HG03108 (cell line): ENCODE data around the gene CENPO.
"Not testable (repeated sequence)": the region's sequence is repeated elsewhere in the genome, so short reads cannot be mapped to it uniquely, and the experiment has no call there.

ENCODE experiments used
- ATAC-seq: cut with Tn5 transposase; IDR thresholded peaks from one replicate; pipeline ENCODE4 v1.9.1; 2021; ENCODE audit warnings: moderate library complexity; ENCODE audit not compliant: unreplicated experiment

Gene CENPO

GRCh38 chr2:24787532-24787931 is 5.7 kb upstream of the CENPO start:
- ATAC-seq, result no peak

- no peak for ATAC-seq
Measured at GRCh38 chr2:24788816-24789215, 4.4 kb upstream of the CENPO start.

- ATAC-seq, result no peak
Measured at GRCh38 chr2:24791452-24791851, 1.8 kb upstream of the CENPO start.

GRCh38 chr2:24792542-24792873 is 717 bp upstream of the CENPO start:
- no peak for ATAC-seq

GRCh38 chr2:24793761-24794435 is 673 bp downstream of the CENPO start:
- ATAC-seq, result no peak

GRCh38 chr2:24797644-24798043 is 4.4 kb downstream of the CENPO start:
- no peak for ATAC-seq

- ATAC-seq, result not testable (repeated sequence)
Measured at GRCh38 chr2:24800487-24800886, 7.3 kb downstream of the CENPO start.

- ATAC-seq, result not testable (repeated sequence)
Measured at GRCh38 chr2:24805811-24806660, 12.8 kb downstream of the CENPO start.

GRCh38 chr2:24806661-24807036 is 13.4 kb downstream of the CENPO start:
- ATAC-seq, result no peak

- ATAC-seq, result no peak
Measured at GRCh38 chr2:24809316-24810007, 16.2 kb downstream of the CENPO start.

GRCh38 chr2:24813691-24814137 is 20.5 kb downstream of the CENPO start:
- no peak for ATAC-seq

GRCh38 chr2:24814516-24814915 is 21.3 kb downstream of the CENPO start:
- no peak for ATAC-seq

- no peak for ATAC-seq
Measured at GRCh38 chr2:24815171-24815570, 21.9 kb downstream of the CENPO start.

GRCh38 chr2:24816404-24816803 is 23.2 kb downstream of the CENPO start:
- no peak for ATAC-seq

GRCh38 chr2:24816884-24817283 is 23.7 kb downstream of the CENPO start:
- ATAC-seq, result no peak

GRCh38 chr2:24818721-24819167 is 25.5 kb downstream of the CENPO start:
- no peak for ATAC-seq

- no peak for ATAC-seq
Measured at GRCh38 chr2:24819442-24820174, 26.4 kb downstream of the CENPO start.

GRCh38 chr2:24820175-24820513 is 26.9 kb downstream of the CENPO start:
- ATAC-seq, result no peak

- ATAC-seq, result no peak
Measured at GRCh38 chr2:24820598-24821432, 27.6 kb downstream of the CENPO start.

- ATAC-seq, result no peak
Measured at GRCh38 chr2:24821433-24821891, 28.2 kb downstream of the CENPO start.
